HEK293T (cell line): ENCODE results near the gene EHHADH.
A peak's percentile ranks its signal among the peaks of the same experiment; 100 is the strongest.

ENCODE experiments used
- CTCF ChIA-PET: fragments of 350-600 bp; formaldehyde crosslinking; extraction: SDS; loops from one replicate; lab custom pipeline; 2021; ENCODE audit warnings: antibody characterized with exemption, inconsistent platforms; lab: Yijun Ruan, JAX
- POLR2A ChIA-PET: fragments of 350-600 bp; formaldehyde crosslinking; extraction: SDS; loops from one replicate; lab custom pipeline; 2020; ENCODE audit warnings: antibody characterized with exemption, inconsistent platforms; lab: Yijun Ruan, JAX
- DNase-seq: peaks from one replicate; pipeline ENCODE4 v3.0.0; 2012; ENCODE audit warnings: mixed read lengths; ENCODE audit errors: extremely low spot score
- ARNT ChIP-seq: fragments of 450-650 bp; IDR thresholded peaks from 2 replicates; pipeline ENCODE4 v1.6.1; 2017; ENCODE audit warnings: mild to moderate bottlenecking
- BHLHE40 ChIP-seq: fragments of 450-650 bp; IDR thresholded peaks from 2 replicates; pipeline ENCODE4 v1.6.1; 2016; ENCODE audit warnings: mild to moderate bottlenecking, moderate library complexity, borderline replicate concordance
- CTBP1 ChIP-seq: fragments of 450-650 bp; IDR thresholded peaks from 2 replicates; pipeline ENCODE4 v1.6.1; 2016; ENCODE audit warnings: borderline replicate concordance
- ELF4 ChIP-seq: fragments of 450-650 bp; IDR thresholded peaks from 2 replicates; pipeline ENCODE4 v1.6.1; 2017; ENCODE audit warnings: antibody characterized with exemption
- FOXA1 ChIP-seq: fragments of 450-650 bp; IDR thresholded peaks from 2 replicates; pipeline ENCODE4 v1.6.1; 2016; ENCODE audit warnings: mild to moderate bottlenecking
- FOXK2 ChIP-seq: fragments of 450-650 bp; IDR thresholded peaks from 2 replicates; pipeline ENCODE4 v1.6.1; 2016; ENCODE audit warnings: mild to moderate bottlenecking
- FOXM1 ChIP-seq: fragments of 450-650 bp; IDR thresholded peaks from 2 replicates; pipeline ENCODE4 v1.6.1; 2017; ENCODE audit warnings: mild to moderate bottlenecking, borderline replicate concordance
- HDGF ChIP-seq: fragments of 450-650 bp; IDR thresholded peaks from 2 replicates; pipeline ENCODE4 v1.6.1; 2017; ENCODE audit warnings: antibody characterized with exemption, borderline replicate concordance
- L3MBTL2 ChIP-seq: fragments of 450-650 bp; conservative IDR thresholded peaks from 2 replicates; pipeline ENCODE4 v1.6.1; 2016; ENCODE audit warnings: mild to moderate bottlenecking
- LEF1 ChIP-seq: fragments of 450-650 bp; IDR thresholded peaks from 2 replicates; pipeline ENCODE4 v1.6.1; 2017; ENCODE audit warnings: mild to moderate bottlenecking, borderline replicate concordance
- NFRKB ChIP-seq: fragments of 450-650 bp; IDR thresholded peaks from 2 replicates; pipeline ENCODE4 v1.6.1; 2016; ENCODE audit warnings: mild to moderate bottlenecking, moderate library complexity
- PKNOX1 ChIP-seq: fragments of 450-650 bp; IDR thresholded peaks from 2 replicates; pipeline ENCODE4 v1.6.1; 2016
- SP1 ChIP-seq: fragments of 450-650 bp; IDR thresholded peaks from 2 replicates; pipeline ENCODE4 v1.6.1; 2017
- SUZ12 ChIP-seq: fragments of 450-650 bp; IDR thresholded peaks from 2 replicates; pipeline ENCODE4 v1.6.1; 2016; ENCODE audit warnings: mild to moderate bottlenecking
- TARDBP ChIP-seq: fragments of 450-650 bp; IDR thresholded peaks from 2 replicates; pipeline ENCODE4 v1.6.1; 2016
- ZNF384 ChIP-seq: fragments of 450-650 bp; IDR thresholded peaks from 2 replicates; pipeline ENCODE4 v1.6.1; 2016

Gene EHHADH

GRCh38 chr3:185221203-185221602 lies 32.6 kb downstream of the EHHADH start:
- no peak for DNase-seq
- ChIA-PET CTCF (no interaction called here), POLR2A (no interaction called here)
- TF ChIP-seq CTBP1 (no peak), BHLHE40 (no peak), NFRKB (no peak), ZNF384 (no peak), L3MBTL2 (no peak), ARNT (no peak), SUZ12 (no peak), TARDBP (no peak), LEF1 (no peak), ELF4 (no peak), FOXM1 (no peak), FOXK2 (no peak), HDGF (no peak)

- no peak for DNase-seq
Observed at GRCh38 chr3:185216607-185216958, 37.3 kb downstream of the EHHADH start.

GRCh38 chr3:185215873-185216606 lies 37.8 kb downstream of the EHHADH start:
- CTCF ChIA-PET: interaction anchor here (0.7 kb wide), 1 partner anchor 12 kb away, joined by 3 read pairs; no protein-coding TSS in a partner anchor
- TF ChIP-seq FOXK2 (no peak), HDGF (no peak)
- POLR2A ChIA-PET: no interaction called here
- DNase-seq: no peak

More at GRCh38 chr3:185216607-185216958, 37.3 kb downstream of the EHHADH start:
- POLR2A ChIA-PET: no interaction called here
- TF ChIP-seq ZNF384: no peak
- CTCF ChIA-PET: no interaction called here

GRCh38 chr3:185212559-185212958 lies 41.3 kb downstream of the EHHADH start:
- CTCF ChIA-PET: no interaction called here
- POLR2A ChIA-PET: no interaction called here
- TF ChIP-seq ELF4: no peak
- TF ChIP-seq L3MBTL2: no peak
- no peak for TF ChIP-seq ZNF384
- no peak for TF ChIP-seq SP1
- TF ChIP-seq SUZ12: no peak
- no peak for TF ChIP-seq FOXA1
- TF ChIP-seq ARNT: no peak
- TF ChIP-seq PKNOX1: no peak
- no peak for TF ChIP-seq FOXM1
- DNase-seq: no peak

- TF ChIP-seq FOXK2 (no peak), NFRKB (no peak), SUZ12 (no peak), FOXA1 (no peak), L3MBTL2 (no peak)
- CTCF ChIA-PET: no interaction called here
- DNase-seq: no peak
- POLR2A ChIA-PET: no interaction called here
Observed at GRCh38 chr3:185212086-185212485, 41.8 kb downstream of the EHHADH start.

GRCh38 chr3:185210621-185211142 lies 43.2 kb downstream of the EHHADH start:
- CTCF ChIA-PET: no interaction called here
- no peak for DNase-seq
- POLR2A ChIA-PET: no interaction called here
- TF ChIP-seq ELF4: no peak
- no peak for TF ChIP-seq HDGF
- TF ChIP-seq ARNT: no peak
- no peak for TF ChIP-seq FOXM1
- TF ChIP-seq SUZ12: no peak
- no peak for TF ChIP-seq SP1
- no peak for TF ChIP-seq TARDBP
- TF ChIP-seq BHLHE40: no peak
- TF ChIP-seq CTBP1: no peak

- ChIA-PET POLR2A (no interaction called here), CTCF (no interaction called here)
- no peak for DNase-seq
- TF ChIP-seq PKNOX1 (peak; percentile 22; the same call in 1 of the 2 replicates), CTBP1 (no peak), LEF1 (no peak)
Observed at GRCh38 chr3:185208823-185209222, 45.0 kb downstream of the EHHADH start.
